Activated naive CD8-positive, alpha-beta T cell treated with anti-CD3 and anti-CD28 coated beads, Interleukin-2, amount 10 ng/mL, durations not matched to agents 7 days and 5 days (primary cell): ENCODE measurements around the gene SKP1. TPM values are rescaled to one million over a fixed set of nuclear protein-coding genes. Genes with fewer than 3 reads are reported as not detected.

Experiments used
- ATAC-seq: fragments of 150-1000 bp; cut with Tn5 transposase; one replicate; pipeline ENCODE4 v1.10.0; 2021; ENCODE audit warnings: low read depth, moderate library complexity
- POLR2A ChIA-PET: fragments of 350-600 bp; sonication (Branson Sonifier 250); formaldehyde crosslinking; loops from one replicate; lab custom pipeline; 2021; ENCODE audit warnings: antibody characterized with exemption; lab: Charles Lee
- DNase-seq: peaks from one replicate; pipeline ENCODE4 v3.0.0; 2021
- H3K27ac Mint-ChIP-seq: one replicate; pipeline ENCODE4 v1.8.0; 2022; ENCODE audit warnings: mild to moderate bottlenecking, mixed read lengths
- H3K27me3 Mint-ChIP-seq: one replicate; pipeline ENCODE4 v1.8.0; 2022; ENCODE audit warnings: mild to moderate bottlenecking, moderate library complexity, mixed read lengths
- H3K36me3 Mint-ChIP-seq: one replicate; pipeline ENCODE4 v1.8.0; 2021; ENCODE audit warnings: mild to moderate bottlenecking, mixed read lengths
- H3K4me1 Mint-ChIP-seq: one replicate; pipeline ENCODE4 v1.8.0; 2021; ENCODE audit warnings: mixed read lengths
- H3K4me3 Mint-ChIP-seq: one replicate; pipeline ENCODE4 v1.8.0; 2022; ENCODE audit warnings: mild to moderate bottlenecking, moderate library complexity, mixed read lengths
- H3K9me3 Mint-ChIP-seq: one replicate; pipeline ENCODE4 v1.8.0; 2021; ENCODE audit warnings: mixed read lengths
- total RNA-seq, 2 experiments: library from RNA; stranded (reverse); gene quantifications; one replicate each; pipeline ENCODE4 v1.2.3, GENCODE V29; 2021

The SKP1 gene
- total RNA-seq, 2 experiments from 2014 or later, result 193 to 206 TPM

GRCh38 chr5:134128648-134128995 lies 48.1 kb downstream of the SKP1 start:
- peak overlapping the region; percentile 89 for H3K4me3 Mint-ChIP-seq
- peaks cover 14% of the 10 kb centered on the region for H3K36me3 Mint-ChIP-seq
- no peaks in the 10 kb centered on the region for H3K9me3 Mint-ChIP-seq
- H3K27me3 Mint-ChIP-seq, result no peaks in the 10 kb centered on the region
- peak overlapping the region; percentile 83 for H3K27ac Mint-ChIP-seq
- DNase-seq (no peak), ATAC-seq (no peak)
- peaks cover 89% of the 10 kb centered on the region for H3K4me1 Mint-ChIP-seq
- POLR2A ChIA-PET, result interaction anchor here (3.7 to 10.9 kb wide), 4 partner anchors 11 to 48 kb away, joined by 12 to 174 read pairs (median 42); partner anchors contain the start of genes SKP1 and TCF7

DNA sequence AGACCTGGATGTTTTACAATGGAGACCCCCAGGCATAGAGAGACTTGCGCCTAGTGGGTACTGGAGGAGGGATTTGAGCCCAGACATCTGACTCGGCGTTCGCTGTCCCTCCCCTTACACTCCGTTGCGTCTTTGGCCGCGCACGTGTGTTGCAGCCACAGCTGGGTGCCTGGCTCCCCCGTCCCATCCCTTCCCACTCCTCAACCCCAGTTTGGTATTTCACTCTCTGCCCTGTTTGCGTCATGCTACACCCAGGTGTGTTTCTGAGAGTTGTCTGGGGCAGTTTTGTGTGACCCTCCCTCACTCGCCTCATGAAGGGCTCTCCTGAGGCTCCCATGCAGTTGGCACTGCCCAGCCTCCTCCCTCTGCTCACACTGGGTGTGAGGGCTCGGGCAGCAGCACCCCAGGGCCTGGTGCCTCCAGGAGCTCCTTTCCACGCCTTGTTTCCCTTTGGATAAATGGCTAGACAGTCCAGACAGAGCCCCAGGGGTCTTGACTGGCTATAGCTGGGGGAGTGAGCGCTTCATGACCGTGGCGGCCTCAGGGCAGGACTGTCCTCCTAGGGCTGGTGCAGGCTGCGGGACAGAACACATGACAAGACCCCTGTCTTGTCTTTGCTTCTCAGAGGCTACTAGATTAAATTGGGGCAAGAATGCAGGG lies 48.6 kb downstream of the SKP1 start:
- H3K36me3 Mint-ChIP-seq, result peaks cover 18% of the 10 kb centered on the region
- DNase-seq, result no peak

GRCh38 chr5:134127376-134127861 lies 49.3 kb downstream of the SKP1 start:
- peaks cover 18% of the 10 kb centered on the region for H3K36me3 Mint-ChIP-seq
- ATAC-seq, result no peak
- peak; percentile 45 for DNase-seq
- no peaks in the 10 kb centered on the region for H3K9me3 Mint-ChIP-seq
- H3K4me1 Mint-ChIP-seq, result peaks cover 91% of the 10 kb centered on the region
- H3K4me3 Mint-ChIP-seq, result peak overlapping the region; percentile 89
- POLR2A ChIA-PET, result interaction anchor here (0.9 to 10.9 kb wide), 7 partner anchors 8 to 121 kb away, joined by 3 to 174 read pairs (median 12); partner anchors contain the start of genes SKP1 and TCF7
- H3K27ac Mint-ChIP-seq, result peak overlapping the region; percentile 83
- H3K27me3 Mint-ChIP-seq, result no peaks in the 10 kb centered on the region

More for the DNA sequence above, 48.6 kb downstream of the SKP1 start:
- no peak for ATAC-seq
- Mint-ChIP-seq H3K9me3 (no peaks in the 10 kb centered on the region), H3K4me1 (peaks cover 90% of the 10 kb centered on the region), H3K27ac (peak overlapping the region; percentile 83), H3K4me3 (peak overlapping the region; percentile 89), H3K27me3 (no peaks in the 10 kb centered on the region)
- POLR2A ChIA-PET, result interaction anchor here (1.3 to 10.9 kb wide), 5 partner anchors 11 to 122 kb away, joined by 3 to 174 read pairs (median 25); partner anchors contain the start of genes SKP1 and TCF7

DNA sequence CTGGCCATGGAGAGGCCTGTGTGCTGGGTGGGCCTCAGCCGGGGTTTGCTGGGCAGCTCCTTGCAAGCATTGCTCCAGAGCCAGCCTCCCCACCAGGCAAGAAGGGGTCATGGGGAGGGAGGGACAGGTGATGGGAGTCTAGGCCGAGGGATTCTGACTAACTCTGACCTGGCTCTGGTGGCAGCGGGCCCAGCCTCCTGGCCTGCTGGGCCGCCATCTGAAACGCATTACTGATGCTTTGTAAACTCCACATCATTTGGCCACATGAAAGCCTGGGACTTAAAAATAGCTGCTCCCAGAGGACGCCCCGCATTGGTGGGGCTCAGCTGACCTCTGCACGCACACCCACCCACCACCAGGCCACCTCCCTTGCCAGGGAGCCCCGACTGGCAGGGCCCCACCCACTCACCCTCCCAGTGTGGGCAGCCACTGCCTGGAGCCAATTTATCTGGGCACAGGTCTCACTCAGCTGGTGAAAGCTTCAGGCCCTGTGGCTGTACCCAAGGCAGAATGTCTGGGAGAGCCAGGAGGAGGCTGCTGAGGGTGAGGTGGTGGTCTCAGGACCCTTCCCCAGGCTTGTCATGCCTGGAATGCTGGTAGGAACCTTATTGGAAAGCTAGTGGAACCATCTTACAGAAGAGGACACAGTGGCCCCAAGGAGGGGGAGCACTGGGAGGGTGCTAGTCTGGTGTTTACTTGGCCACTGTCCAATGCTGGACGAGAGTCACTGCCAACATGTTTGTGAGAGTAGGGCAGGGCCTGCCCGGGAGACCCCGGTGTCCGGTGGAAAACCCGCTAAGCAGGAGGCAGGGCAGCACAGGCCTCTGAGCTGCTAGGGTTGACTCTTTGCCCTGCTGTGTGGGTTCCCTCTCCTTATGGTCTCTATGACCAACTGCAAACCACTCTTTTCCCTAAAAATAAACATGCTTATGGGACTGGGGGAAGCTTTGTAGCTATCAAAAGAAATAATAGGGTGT lies 51.4 kb downstream of the SKP1 start:
- Mint-ChIP-seq H3K4me1 (peaks cover 84% of the 10 kb centered on the region), H3K4me3 (peak overlapping the region; percentile 46), H3K36me3 (peaks cover 24% of the 10 kb centered on the region), H3K27ac (peak overlapping the region; percentile 74), H3K9me3 (no peaks in the 10 kb centered on the region), H3K27me3 (no peaks in the 10 kb centered on the region)
- POLR2A ChIA-PET, result interaction anchor here (0.5 to 10.9 kb wide), 13 partner anchors 9 to 720 kb away, joined by 3 to 174 read pairs (median 4); partner anchors contain the start of genes C5orf24 and TCF7
- ATAC-seq (no peak), DNase-seq (peak; percentile 43)

DNA sequence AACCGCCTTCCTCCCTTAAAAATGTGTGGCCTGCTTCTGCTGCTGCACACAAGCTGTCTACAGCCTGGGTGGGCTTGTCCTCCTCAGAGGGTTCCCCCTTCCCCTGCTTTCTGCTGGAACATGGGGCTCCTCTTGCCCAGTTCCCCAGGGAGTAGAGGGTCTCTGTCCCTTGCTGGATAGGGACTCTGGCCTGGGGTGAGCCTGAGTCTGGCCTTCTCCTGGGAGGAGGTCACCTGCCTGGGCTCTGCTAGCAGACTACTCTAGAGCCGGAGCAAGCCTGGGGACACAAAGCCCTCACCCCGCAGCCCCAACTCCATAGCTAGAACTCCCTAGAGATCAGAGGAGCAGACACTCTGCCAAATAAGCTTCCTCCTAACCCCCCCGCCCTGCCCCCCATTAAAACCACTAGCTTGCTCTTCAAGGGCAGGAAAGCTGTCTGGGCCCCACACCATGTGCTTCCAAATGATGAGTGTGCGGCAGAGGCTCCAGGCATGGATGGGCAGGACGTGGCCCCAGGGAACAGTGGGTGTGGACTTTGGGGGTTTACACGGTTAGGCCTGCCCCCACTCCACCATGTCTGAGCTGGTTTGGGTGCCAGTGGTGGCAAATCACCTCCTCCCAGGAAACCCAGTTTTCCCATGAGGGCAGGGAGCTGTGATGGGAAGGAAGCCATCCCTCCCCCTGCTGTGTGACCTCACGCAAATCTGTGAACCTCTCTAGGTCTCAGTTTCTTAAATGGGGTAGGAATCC lies 52.3 kb downstream of the SKP1 start:
- H3K4me3 Mint-ChIP-seq, result peak overlapping the region; percentile 32
- no peaks in the 10 kb centered on the region for H3K9me3 Mint-ChIP-seq
- peak overlapping the region; percentile 74 for H3K27ac Mint-ChIP-seq
- POLR2A ChIA-PET, result interaction anchor here (0.5 to 10.9 kb wide), 10 partner anchors 9 to 721 kb away, joined by 3 to 174 read pairs (median 4); partner anchors contain the start of genes C5orf24 and TCF7
- peaks cover 31% of the 10 kb centered on the region for H3K36me3 Mint-ChIP-seq
- ATAC-seq (no peak), DNase-seq (no peak)
- H3K4me1 Mint-ChIP-seq, result peaks cover 84% of the 10 kb centered on the region
- H3K27me3 Mint-ChIP-seq, result no peaks in the 10 kb centered on the region

DNA sequence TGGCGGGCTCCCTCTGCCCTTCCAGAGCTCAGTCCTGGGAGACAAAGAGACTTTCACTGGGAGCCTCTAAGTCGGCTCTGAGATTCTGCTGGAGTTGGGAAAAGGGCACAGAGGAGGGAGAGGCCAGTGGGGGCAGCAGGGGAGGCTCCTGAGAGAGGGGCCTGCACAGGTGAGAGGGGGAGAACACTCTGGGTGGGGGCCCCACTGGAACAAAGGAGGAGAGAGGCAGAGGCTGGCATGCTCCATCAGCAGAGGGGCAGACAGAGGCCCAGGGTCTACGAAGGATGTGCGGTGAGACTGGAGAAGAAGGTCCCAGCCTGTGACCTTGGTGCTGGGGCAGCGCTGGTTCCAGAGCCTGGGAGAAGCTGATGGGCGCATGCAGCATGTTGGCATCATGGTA lies 53.4 kb downstream of the SKP1 start:
- peaks cover 84% of the 10 kb centered on the region for H3K4me1 Mint-ChIP-seq
- peaks cover 34% of the 10 kb centered on the region for H3K36me3 Mint-ChIP-seq
- peak overlapping the region; percentile 63 for H3K4me3 Mint-ChIP-seq
- peak overlapping the region; percentile 89 for H3K27ac Mint-ChIP-seq
- no peaks in the 10 kb centered on the region for H3K27me3 Mint-ChIP-seq
- H3K9me3 Mint-ChIP-seq, result no peaks in the 10 kb centered on the region
- no peak for ATAC-seq
- POLR2A ChIA-PET, result interaction anchor here (1.4 to 10.9 kb wide), 5 partner anchors 8 to 54 kb away, joined by 4 to 174 read pairs (median 31); partner anchors contain the start of gene TCF7
- no peak for DNase-seq

DNA sequence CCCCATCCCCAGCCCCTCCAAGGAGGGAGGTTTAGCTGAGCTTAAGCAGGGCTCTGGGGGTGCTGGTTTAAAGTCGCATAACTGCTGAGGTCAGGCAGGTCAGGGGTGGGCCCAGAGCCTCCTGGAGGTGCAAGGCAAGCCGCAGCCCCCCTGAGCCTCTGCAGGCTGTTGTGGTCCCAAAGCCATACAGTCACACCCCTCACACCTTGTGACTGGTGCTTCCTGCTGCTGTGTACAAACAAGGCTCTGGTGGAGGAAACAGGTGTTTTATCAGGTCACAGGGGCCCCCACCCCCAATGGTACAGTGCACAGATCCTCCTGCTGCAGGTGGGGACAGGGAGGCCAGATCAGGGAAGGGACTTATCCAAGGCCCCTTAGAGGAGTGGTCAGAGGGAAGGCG lies 54.2 kb downstream of the SKP1 start:
- Mint-ChIP-seq H3K4me1 (peaks cover 82% of the 10 kb centered on the region), H3K36me3 (peaks cover 34% of the 10 kb centered on the region), H3K4me3 (peak overlapping the region; percentile 73), H3K27ac (peak overlapping the region; percentile 89), H3K27me3 (no peaks in the 10 kb centered on the region), H3K9me3 (no peaks in the 10 kb centered on the region)
- POLR2A ChIA-PET, result interaction anchor here (1.4 to 10.9 kb wide), 4 partner anchors 7 to 22 kb away, joined by 5 to 174 read pairs (median 19); partner anchors contain the start of gene TCF7
- ATAC-seq (peak; percentile 67), DNase-seq (peak; percentile 63)

GRCh38 chr5:134120386-134121138 lies 56.2 kb downstream of the SKP1 start:
- ATAC-seq (no peak), DNase-seq (no peak)
- H3K9me3 Mint-ChIP-seq, result no peaks in the 10 kb centered on the region
- H3K4me3 Mint-ChIP-seq, result peak overlapping the region; percentile 77
- H3K36me3 Mint-ChIP-seq, result peaks cover 36% of the 10 kb centered on the region
- H3K27me3 Mint-ChIP-seq, result no peaks in the 10 kb centered on the region
- H3K27ac Mint-ChIP-seq, result peak overlapping the region; percentile 93
- POLR2A ChIA-PET, result interaction anchor here (0.8 to 10.9 kb wide), 10 partner anchors 5 to 81 kb away, joined by 3 to 174 read pairs (median 6); partner anchors contain the start of gene TCF7
- peaks cover 77% of the 10 kb centered on the region for H3K4me1 Mint-ChIP-seq

- peaks cover 36% of the 10 kb centered on the region for H3K36me3 Mint-ChIP-seq
- DNase-seq, result peak; percentile 59
- peak overlapping the region; percentile 93 for H3K27ac Mint-ChIP-seq
- peaks cover 68% of the 10 kb centered on the region for H3K4me1 Mint-ChIP-seq
- H3K27me3 Mint-ChIP-seq, result no peaks in the 10 kb centered on the region
- ATAC-seq, result peak; percentile 17
- POLR2A ChIA-PET, result interaction anchor here (0.9 to 10.5 kb wide), 8 partner anchors 6 to 80 kb away, joined by 3 to 174 read pairs (median 6); no protein-coding TSS in a partner anchor
- H3K4me3 Mint-ChIP-seq, result peak overlapping the region; percentile 77
- H3K9me3 Mint-ChIP-seq, result no peaks in the 10 kb centered on the region
Observed at GRCh38 chr5:134119720-134120119, 57.0 kb downstream of the SKP1 start.

GRCh38 chr5:134118212-134118835 lies 58.4 kb downstream of the SKP1 start:
- POLR2A ChIA-PET, result interaction anchor here (0.9 to 10.5 kb wide), 4 partner anchors 8 to 20 kb away, joined by 3 to 174 read pairs (median 7); no protein-coding TSS in a partner anchor
- ATAC-seq (no peak), DNase-seq (no peak)
- Mint-ChIP-seq H3K4me1 (peaks cover 67% of the 10 kb centered on the region), H3K9me3 (no peaks in the 10 kb centered on the region), H3K27me3 (no peaks in the 10 kb centered on the region), H3K4me3 (peak overlapping the region; percentile 77), H3K27ac (peak overlapping the region; percentile 93), H3K36me3 (peaks cover 32% of the 10 kb centered on the region)
